Esophagus mucosa (tissue), 1 donor: Measurements from ENCODE around the gene INSR. TPM values are rescaled to one million over a fixed set of nuclear protein-coding genes. Genes with fewer than 3 reads are reported as not detected.
A peak's percentile ranks its signal among the peaks of the same experiment; 100 is the strongest.

Experiments used
- ATAC-seq: fragments of 200-7000 bp; cut with Tn5 transposase; one replicate; pipeline ENCODE4 v1.9.1; 2020
- total RNA-seq: library from RNA; stranded (reverse); gene quantifications from one replicate; pipeline ENCODE4 v1.2.4, GENCODE V29; 2023
- donor health status: DM: yes; HTN: yes; CAD: no.

Gene INSR
- total RNA-seq, 1 donor from 2014 or later = 6.9 TPM

DNA sequence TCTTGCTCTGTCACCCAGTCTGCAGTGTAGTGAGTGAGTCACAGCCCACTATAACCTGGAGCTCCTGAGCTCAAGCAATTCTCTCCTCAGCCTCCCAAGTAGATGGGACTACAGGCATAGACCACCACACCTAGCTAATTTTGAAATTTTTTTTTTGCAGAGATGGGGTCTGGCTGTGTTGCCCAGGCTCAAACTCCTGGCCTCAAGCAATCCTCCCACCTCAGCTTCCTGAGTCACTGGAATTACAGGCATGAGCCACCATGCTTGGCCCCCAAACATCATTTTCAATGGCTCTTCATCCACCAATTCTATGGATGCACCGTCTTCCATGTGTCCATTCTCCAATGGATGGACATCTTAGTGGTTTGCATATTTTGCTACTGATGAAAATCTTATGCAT is 155.8 kb downstream of the INSR start:
- ATAC-seq = no peak

DNA sequence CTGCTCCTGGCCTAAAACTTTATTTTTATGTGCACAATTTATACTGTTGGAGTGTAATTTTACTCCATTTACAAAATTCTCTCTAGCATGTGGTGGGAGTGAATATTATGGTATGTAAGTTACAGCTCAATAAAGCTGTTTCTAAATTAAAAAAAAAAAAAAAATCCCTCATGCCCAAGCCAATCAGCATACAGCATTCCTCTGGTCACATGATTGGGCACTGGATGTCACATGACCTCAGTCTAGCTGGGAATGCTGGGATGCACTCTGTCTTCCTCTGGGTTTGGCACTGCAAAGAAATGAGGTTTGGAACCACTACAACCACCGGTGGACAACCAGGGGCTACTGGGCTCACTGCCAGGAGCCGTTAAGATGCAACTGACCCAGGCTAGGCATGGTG is 157.1 kb downstream of the INSR start:
- no peak for ATAC-seq

GRCh38 chr19:7132054-7132453 is 162.2 kb downstream of the INSR start:
- ATAC-seq = no peak

GRCh38 chr19:7130043-7130442 is 164.2 kb downstream of the INSR start:
- ATAC-seq = no peak

DNA sequence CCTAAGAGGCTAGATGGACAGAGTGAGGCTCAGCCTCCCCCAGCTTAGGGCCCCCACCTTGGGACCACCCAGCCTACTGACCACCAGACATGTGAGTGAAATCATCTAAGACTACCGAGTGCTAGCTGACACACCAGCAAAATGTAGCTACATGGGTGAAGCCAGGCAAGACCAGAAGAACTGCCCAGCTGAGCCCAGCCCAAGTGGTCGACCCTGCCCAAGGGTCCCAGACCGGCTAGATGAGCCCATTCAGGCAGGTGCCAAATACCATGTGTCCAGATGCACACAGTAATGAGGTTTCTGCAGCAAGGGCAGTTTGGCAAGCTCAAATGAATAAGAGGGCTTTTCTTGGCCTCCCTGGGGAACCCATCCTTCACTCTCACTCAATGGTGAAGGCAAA is 168.1 kb downstream of the INSR start:
- no peak for ATAC-seq

- ATAC-seq = no peak
Observed at GRCh38 chr19:7125221-7125620, 169.0 kb downstream of the INSR start.

DNA sequence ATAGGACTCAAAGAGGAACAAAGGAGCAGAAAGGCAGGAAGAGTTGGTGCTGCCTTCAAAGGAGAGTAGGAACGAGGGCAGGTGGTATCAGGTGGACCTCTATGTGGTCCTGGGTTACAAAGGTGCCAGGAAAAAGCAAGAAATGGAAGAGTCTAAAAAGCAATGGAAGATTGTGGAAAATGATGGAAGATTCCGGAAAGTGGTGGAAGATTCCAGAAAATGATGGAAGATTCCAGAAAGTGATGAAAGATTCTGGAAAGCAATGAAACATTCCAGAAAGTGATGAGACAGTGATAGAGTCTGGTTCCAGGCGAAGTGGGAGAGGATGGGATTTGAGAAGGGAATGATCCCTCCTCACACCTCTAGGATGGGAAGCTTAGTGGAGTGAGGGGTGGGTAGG is 169.4 kb downstream of the INSR start:
- ATAC-seq = no peak

GRCh38 chr19:7122701-7123100 is 171.5 kb downstream of the INSR start:
- no peak for ATAC-seq

- no peak for ATAC-seq
Observed at GRCh38 chr19:7120499-7120898, 173.7 kb downstream of the INSR start.

- ATAC-seq = no peak
Observed at GRCh38 chr19:7119582-7119981, 174.6 kb downstream of the INSR start.

- no peak for ATAC-seq
Observed at GRCh38 chr19:7117248-7117647, 177.0 kb downstream of the INSR start.

- ATAC-seq = no peak
Observed at GRCh38 chr19:7115721-7116120, 178.5 kb downstream of the INSR start.

- no peak for ATAC-seq
Observed at GRCh38 chr19:7113233-7113632, 181.0 kb downstream of the INSR start.

- ATAC-seq = no peak
Observed at GRCh38 chr19:7112675-7113074, 181.5 kb downstream of the INSR start.

DNA sequence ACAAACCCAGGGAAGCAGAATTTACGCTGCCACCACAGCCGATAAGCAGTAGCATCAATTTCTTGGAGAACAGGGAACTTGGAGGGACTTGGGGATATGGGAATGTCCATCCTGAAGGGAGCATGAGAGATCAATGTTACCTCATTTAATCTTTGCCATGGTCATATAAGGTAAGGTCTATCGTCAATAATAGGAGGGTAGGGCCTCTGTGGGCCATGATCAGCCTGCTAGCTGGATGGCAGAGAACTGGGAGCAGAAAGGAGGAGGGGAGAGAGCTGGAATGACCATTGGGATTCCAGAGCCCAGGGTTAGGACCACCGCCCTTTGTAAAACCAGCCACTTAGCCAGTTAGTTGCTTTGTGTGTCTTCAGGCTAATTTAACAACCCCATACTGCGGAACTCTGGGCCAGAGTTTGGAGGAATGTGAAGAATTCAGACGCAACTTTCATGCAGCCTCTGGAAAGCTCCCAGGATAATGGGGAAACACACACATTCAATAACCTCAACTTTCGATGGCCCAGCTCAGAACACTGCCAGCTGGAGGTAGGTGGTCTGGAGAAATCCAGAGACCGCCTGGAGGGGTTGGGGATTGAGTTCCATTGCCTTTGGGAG is 184.4 kb downstream of the INSR start:
- ATAC-seq = no peak

DNA sequence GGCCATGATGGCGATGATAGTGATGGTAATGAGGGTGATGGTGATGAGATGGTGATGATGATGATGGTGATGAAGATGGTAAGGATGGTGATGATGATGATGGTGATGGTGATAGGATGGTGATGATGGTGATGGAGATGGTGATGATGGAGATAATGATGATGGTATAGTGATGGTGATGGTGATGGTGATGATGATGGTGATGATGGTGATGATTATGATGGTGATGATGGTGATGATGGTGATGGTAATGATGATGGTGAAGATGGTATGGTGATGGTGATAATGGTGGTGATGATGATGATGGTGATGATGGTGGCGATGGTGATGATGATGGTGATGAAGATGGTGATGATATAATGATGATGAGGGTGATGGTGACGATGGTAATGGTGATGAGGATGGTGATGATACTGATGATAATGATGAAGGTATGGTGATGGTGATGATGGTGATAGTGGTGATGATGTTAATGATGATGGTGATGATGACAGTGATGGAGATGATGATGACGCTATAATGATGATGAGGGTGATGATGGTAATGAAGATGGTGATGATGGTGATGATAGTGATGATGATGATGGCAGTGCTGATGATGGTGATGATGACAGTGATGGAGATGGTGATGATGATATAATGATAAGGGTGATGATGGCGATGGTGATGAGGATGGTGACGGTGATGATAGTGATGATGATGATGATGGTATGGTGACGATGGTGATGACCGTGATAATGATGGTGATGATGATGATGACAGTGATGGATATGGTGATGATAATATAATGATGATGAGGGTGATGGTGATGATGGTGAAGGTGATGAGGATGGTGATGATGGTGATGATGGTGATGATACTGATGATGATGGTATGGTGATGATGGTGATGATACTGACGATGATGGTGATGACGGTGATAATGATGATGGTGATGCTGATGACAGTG is 187.2 kb downstream of the INSR start:
- ATAC-seq = no peak

DNA sequence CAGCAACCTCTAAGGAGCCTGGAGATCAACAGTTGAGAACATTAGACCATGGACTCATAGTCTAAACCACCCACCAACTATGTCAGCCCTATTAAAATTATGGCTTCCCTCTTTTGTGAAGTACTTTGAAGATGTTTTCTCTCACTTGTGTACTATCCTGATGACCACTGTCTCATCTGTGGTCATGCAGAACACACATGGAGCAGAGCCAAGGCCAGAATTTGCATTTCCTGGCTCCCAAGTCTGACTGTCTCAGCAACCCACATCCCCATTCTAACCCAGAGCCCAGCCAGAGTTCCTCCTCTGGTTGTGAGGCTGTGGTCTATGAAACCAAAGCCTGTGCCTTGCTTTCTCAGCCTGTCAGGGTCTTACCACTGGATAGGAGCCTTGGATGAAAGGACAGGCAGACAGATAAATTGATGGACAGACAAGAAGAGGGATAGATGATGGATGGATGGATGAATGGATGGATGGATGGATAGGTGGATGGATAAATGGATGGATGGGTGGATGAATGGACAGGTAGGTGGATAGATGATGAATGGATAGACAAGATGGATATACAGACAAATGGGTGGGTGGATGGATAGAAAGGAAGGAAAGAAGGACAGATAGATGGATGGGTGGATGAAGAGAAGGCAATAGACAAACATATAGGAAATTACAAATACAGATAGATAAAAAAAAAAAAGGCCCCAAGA is 189.3 kb downstream of the INSR start:
- no peak for ATAC-seq

GRCh38 chr19:7101498-7102253 is 192.5 kb downstream of the INSR start:
- no peak for ATAC-seq

DNA sequence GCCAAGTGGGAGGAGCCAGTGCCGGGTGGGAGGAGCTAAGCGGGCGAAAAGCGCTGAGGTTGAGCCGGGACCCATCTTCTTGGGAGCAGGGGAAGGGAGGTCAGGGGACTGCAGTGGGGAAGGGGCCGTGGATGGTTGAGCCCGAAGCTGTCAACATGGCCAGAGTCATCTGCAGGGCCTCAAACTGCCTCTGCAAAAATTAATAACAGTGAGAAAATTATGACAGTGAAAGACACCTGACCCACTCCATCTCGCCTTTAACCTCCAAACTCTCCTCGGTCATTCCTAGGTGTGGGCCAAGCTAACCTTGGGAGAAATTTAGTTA is 194.7 kb downstream of the INSR start:
- ATAC-seq = no peak

- ATAC-seq = peak; percentile 95
Observed at GRCh38 chr19:7098701-7099596, 195.3 kb downstream of the INSR start.

- ATAC-seq = no peak
Observed at GRCh38 chr19:7098096-7098495, 196.1 kb downstream of the INSR start.

DNA sequence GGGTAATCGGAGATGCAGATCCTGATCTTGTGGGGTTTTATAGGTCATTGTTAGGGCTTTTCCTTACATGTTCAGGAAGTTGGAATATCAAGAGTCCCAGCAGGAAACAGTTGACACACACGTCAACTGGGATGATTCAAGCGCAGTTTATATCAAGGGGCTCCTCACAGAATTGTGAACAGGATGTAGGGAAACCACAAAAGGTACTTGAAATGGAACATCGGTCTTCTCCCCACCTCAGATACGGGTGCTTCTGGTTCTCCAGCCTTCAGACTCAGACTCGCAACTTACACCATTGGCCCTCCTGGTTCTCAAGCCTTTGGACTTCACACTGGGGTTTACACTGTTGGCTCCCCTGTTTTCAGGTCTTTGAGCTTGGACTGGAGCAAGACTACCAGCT is 205.2 kb downstream of the INSR start:
- no peak for ATAC-seq
